ENCODE data around the gene ARFGEF2.
"Not testable (repeated sequence)": the region's sequence is repeated elsewhere in the genome, so short reads cannot be mapped to it uniquely, and the experiment has no call there.

Gene ARFGEF2

GRCh38 chr20:48928832-48929725 lies 7.6 kb downstream of the ARFGEF2 start:
- peak in 4 of 56 donors; percentile 4 to 17 (median 10) for DNase-seq

DNA sequence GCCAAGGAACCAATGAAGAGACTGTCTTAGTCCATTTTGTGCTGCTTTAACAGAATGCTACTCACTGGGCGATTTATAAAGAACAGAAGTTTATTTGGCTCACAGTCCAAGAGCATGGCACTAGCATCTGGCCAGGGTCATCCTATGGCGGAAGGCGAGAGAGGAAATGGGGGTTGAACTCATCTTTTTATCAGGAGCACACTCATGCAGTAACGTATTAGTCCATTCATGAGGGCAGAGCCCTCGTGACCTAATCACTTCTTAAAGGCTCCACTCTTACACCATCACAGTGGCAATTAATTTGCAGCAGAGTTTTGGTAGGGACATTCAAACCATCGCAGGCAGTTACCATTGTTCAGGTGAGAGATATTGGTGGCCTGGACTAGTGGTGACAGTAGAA lies 8.5 kb downstream of the ARFGEF2 start:
- DNase-seq = no peak

GRCh38 chr20:48930878-48931277 lies 9.4 kb downstream of the ARFGEF2 start:
- no peak for DNase-seq

DNA sequence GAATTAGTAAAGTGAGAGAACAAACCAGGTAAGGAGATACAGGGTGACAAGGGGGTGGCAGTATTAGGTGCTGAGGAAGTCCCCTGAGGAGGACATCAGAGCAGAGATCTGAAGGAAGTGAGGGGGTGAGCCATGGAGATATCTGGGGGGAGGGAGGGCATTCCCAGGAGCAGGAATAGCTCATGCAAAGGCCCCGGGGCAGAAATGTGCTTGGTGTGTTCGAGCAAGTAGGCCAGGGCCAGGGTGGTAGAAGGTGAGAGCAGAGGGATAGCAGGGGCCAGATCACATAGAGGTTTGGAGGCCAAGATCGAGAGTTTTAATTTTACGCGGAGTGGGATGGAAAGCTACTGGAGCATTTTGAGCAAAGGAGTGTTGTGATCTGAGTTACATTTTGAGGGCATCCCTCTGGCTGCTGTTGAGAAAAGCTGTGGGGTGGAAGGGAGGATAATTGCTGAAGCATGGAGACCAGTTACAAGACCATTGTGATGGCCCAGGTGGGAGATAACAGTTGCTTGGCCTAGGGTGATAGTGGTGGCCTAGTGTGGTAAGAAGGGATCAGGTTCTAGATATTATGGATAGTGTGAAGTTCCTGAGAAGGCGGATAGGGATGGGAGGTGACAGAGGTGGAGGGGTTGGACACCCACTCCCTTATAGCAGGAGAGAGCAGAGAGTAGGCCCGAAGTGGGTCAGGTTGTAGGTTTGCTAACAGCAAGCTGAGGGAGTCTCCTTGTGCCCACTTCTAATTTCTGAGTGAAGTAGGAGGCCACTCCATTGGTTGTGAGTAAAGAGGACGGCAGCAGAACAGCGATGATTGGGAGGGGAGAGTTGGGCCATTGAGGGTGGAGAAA lies 10.2 kb downstream of the ARFGEF2 start:
- no peak for DNase-seq

DNA sequence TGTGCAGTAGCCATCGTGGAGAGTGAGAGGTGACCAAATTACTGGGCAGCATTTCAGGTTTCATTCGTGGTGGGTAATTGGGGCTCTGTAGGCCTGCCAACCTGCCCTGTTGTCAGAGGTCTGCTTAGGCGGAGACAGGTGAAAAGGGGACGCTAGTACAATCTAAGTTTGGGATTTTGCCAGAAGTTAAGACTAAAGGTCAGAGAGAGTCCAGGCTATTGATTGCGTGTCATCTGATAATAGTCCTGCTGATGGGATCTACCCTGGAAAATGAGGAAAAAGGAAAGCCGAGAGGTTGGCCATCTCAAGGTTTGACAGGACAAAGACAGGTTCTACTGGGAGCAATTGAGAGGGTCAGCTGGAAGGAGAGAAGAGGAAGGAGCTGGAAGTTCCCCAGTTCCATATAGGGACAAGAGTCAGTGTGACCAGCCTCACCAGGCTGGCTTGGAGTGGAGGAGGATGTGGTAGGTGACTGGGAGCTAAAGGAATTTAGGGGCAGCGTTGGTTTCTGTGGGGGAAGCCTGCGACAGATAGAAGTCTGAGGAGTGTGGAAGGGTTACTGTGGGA lies 10.9 kb downstream of the ARFGEF2 start:
- DNase-seq = no peak

DNA sequence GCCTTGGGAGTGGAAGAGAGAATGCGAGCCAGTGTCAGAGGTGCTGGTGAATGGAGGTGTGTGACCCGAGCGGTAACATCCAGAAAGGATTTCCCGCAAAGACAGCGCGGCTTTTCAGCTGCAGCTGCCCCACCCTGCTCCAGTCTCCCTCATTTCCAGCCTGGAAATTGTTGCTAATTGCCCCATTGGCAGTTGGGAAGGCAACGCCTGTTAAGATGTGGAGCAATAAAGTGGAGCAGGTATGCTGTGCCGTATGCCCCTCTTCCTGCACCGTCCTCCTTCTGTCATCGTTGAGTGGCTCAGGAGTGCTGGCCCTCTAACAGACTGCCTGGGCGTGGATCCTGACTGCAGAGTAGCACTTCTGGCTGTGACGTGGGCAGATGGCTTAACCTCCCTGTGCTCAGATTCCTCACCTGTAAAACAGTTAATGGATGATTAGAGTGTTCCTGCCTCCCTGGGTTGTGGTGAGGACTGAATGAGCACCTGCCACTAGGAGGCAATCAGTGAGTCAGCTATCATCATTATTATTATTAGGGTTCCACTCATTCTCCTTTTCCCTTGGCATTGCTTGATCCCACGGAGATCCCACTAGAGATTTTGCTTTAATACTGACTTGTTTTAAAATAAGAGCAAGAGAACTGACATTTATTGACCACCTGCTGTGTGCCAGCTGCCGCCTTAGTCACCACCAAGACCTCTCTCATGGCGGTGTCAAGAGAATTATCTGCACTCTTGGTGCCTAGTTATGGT lies 11.7 kb downstream of the ARFGEF2 start:
- DNase-seq = no peak

DNA sequence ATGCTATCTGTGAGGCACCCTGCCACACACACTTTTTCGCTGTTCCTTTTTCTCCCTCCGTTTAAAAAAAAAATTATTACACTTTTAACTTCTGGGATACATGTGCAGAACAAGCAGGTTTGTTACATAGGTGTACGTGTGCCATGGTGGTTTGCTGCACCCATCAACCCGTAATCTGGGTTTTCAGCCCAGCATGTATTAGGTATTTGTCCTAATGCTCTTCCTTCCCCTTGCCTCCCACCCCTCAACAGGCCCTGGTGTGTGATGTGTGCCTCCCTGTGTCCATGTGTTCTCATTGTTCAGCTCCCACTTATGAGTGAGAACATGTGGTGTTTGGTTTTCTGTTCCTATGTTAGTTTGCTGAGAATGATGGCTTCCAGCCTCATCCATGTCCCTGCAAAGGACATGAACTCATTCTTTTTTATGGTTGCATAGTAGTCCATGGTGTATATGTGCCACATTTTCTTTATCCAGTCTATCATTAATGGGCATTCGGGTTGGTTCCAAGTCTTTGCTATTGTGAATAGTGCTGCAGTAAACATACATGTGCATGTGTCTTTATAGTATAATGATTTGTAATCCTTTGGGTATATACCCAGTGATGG lies 12.9 kb downstream of the ARFGEF2 start:
- DNase-seq = not testable (repeated sequence)

DNA sequence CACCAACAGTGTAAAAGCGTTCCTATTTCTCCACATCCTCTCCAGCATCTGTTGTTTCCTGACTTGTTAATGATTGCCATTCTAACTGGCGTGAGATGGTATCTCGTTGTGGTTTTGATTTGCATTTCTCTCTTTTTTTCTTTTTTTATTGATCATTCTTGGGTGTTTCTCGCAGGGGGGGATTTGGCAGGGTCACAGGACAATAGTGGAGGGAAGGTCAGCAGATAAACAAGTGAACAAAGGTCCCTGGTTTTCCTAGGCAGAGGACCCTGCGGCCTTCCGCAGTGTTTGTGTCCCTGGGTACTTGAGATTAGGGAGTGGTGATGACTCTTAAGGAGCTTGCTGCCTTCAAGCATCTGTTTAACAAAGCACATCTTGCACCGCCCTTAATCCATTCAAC lies 13.5 kb downstream of the ARFGEF2 start:
- not testable (repeated sequence) for DNase-seq

GRCh38 chr20:48936178-48936577 lies 14.7 kb downstream of the ARFGEF2 start:
- not testable (repeated sequence) for DNase-seq

DNA sequence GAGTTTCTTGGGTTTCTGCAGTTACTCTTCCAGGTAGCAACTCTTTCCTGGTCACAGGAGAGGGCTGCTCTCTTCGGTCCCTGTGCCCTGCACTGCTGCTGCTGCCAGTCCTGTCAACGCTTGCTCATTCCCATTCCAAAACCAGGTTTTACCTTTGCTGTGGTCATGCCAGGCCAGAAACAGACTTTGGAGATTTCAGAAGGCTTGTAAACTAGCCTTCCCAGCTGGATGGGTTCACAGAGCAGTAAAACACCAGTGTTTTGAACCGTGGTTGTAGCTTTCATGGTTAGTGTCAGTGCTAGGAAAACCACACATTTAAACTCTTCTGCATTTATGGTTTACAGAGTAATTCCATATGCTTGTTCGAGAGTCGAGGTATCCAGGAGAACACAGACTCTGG lies 16.2 kb downstream of the ARFGEF2 start:
- DNase-seq = no peak

GRCh38 chr20:48938670-48939069 lies 17.2 kb downstream of the ARFGEF2 start:
- DNase-seq = no peak

DNA sequence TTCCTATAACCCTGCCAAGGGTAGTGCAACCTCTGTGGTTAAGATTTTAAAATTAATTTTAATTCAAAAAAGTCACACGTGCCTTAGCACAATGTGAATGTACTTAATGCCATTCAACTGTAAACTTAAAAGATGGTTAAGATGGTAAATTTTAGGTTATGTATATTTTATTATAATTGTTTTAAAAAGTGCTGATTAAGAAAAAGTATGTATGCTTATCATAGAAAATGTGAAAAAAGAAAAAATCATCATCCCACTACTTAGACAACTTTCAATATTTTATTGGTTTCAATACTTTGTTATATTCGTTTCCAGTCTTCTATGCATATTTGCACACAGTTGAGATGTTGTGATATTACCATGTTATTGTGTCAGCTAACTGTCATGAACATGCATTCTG lies 18.7 kb downstream of the ARFGEF2 start:
- DNase-seq = no peak

- no peak for DNase-seq
Measured at GRCh38 chr20:48941467-48941866, 20.0 kb downstream of the ARFGEF2 start.

DNA sequence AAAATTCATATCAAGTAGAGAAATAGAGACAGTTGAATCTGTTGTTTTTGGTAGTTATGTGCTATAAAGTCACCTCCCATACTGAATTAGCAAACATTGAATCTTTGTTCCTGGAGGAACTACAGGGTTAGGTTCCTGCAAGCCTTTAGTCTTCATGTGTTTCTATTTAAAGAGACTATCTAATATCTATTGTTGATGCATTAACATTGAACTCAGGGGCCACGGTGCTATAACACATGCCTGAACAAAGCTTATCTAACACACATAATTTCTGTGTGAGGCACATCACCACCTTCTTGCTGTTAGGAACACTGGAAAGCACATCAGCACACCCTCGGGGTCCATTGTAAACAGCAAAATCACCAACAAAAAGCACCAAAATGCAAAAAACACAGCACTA lies 21.2 kb downstream of the ARFGEF2 start:
- no peak for DNase-seq

- no peak for DNase-seq
Measured at GRCh38 chr20:48944663-48945297, 23.3 kb downstream of the ARFGEF2 start.

DNA sequence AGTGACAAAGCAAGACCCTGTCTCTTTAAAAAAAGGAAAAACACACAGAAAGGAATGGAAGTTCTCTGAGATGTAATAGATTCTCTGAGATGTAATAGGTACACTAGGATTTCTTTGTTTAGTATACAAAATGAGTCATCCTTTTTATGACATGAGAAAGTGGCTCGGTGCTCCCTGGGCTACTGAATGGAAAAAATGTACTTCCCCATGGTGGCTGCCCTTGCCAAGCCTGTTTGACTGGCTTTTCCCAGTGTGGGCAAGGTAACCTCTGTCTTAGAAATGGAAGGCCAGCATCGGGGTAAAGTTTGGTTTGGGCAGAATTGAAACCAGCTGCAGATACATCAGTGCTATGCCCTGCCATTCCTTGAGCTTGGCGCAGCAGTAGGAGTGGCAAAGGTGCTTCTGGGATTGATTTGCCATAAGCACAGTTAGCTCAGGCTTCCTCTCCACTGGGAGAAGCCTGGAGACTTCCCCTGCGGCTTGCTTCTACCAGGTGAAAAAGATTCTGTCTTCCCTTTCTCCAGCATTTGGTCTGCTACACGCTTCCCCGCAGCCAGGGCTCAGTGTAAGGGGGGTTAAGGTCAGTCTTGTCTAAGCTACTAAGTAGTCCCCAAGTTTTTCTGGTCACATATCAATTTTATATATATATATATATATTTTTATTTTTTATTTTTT lies 24.5 kb downstream of the ARFGEF2 start:
- DNase-seq = no peak

GRCh38 chr20:48948612-48949011 lies 27.1 kb downstream of the ARFGEF2 start:
- no peak for DNase-seq

GRCh38 chr20:48949304-48950170 lies 28.0 kb downstream of the ARFGEF2 start:
- peak in 2 of 56 donors; percentile 3 to 17 for DNase-seq

GRCh38 chr20:48951041-48951440 lies 29.5 kb downstream of the ARFGEF2 start:
- no peak for DNase-seq

Data from amygdala (tissue), 56 donors.